ENCODE data around the gene CFAP90.

CFAP90 gene

GRCh38 chr5:7816535-7816901, 34.4 kb downstream of the CFAP90 start:
- DNase-seq = no peak

- peak; percentile 39 for DNase-seq
Observed at GRCh38 chr5:7815892-7816534, 34.9 kb downstream of the CFAP90 start.

GRCh38 chr5:7814816-7815215, 36.1 kb downstream of the CFAP90 start:
- no peak for DNase-seq

GRCh38 chr5:7813576-7813975, 37.4 kb downstream of the CFAP90 start:
- DNase-seq = no peak

GRCh38 chr5:7813007-7813406, 37.9 kb downstream of the CFAP90 start:
- no peak for DNase-seq

GRCh38 chr5:7811715-7812114, 39.2 kb downstream of the CFAP90 start:
- DNase-seq = no peak

- no peak for DNase-seq
Observed at GRCh38 chr5:7808998-7809397, 41.9 kb downstream of the CFAP90 start.

- no peak for DNase-seq
Observed at GRCh38 chr5:7805379-7805778, 45.6 kb downstream of the CFAP90 start.

- DNase-seq = no peak
Observed at GRCh38 chr5:7803937-7804336, 47.0 kb downstream of the CFAP90 start.

- no peak for DNase-seq
Observed at GRCh38 chr5:7802855-7803254, 48.1 kb downstream of the CFAP90 start.

- DNase-seq = no peak
Observed at GRCh38 chr5:7801891-7802614, 48.9 kb downstream of the CFAP90 start.

GRCh38 chr5:7795306-7795705, 55.6 kb downstream of the CFAP90 start:
- DNase-seq = no peak

GRCh38 chr5:7794823-7795222, 56.1 kb downstream of the CFAP90 start:
- no peak for DNase-seq

- no peak for DNase-seq
Observed at GRCh38 chr5:7794311-7794710, 56.6 kb downstream of the CFAP90 start.

- DNase-seq = no peak
Observed at GRCh38 chr5:7793895-7794294, 57.0 kb downstream of the CFAP90 start.

- DNase-seq = no peak
Observed at GRCh38 chr5:7789567-7789966, 61.4 kb downstream of the CFAP90 start.

- DNase-seq = no peak
Observed at GRCh38 chr5:7787770-7788169, 63.2 kb downstream of the CFAP90 start.

- DNase-seq = no peak
Observed at GRCh38 chr5:7784683-7785380, 66.1 kb downstream of the CFAP90 start.

GRCh38 chr5:7781899-7782298, 69.0 kb downstream of the CFAP90 start:
- DNase-seq = no peak

Data from effector CD4-positive, alpha-beta T cell (primary cell).